ENCODE data around the gene RBMXL3.

The RBMXL3 gene

GRCh38 chrX:115234461-115234860 lies 45.3 kb downstream of the RBMXL3 start:
- no peak for DNase-seq

GRCh38 chrX:115236560-115236959 lies 47.4 kb downstream of the RBMXL3 start:
- DNase-seq, result no peak

DNA sequence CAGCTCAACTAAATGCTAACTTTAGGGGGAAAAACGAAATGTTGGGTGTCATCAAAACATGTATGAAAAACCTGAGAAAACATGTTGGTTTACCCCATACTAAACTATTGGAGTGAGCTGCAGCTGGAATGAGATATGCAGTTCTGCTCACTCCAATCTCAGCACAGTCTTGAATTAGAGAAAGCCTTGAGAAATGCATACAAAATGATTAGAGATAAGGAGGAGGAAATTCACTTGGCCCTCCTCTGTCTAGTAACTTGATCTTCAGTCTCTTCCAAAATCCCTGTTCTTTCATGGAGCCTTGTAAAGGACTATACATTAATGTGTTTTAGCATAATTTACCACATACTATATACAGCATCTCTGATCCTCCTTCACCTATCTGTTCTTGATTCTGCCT lies 47.8 kb downstream of the RBMXL3 start:
- no peak for DNase-seq
